ENCODE results near the gene BRD3. TPM values are rescaled to one million over a fixed set of nuclear protein-coding genes. Genes with fewer than 3 reads are reported as not detected.

BRD3 gene
- total RNA-seq, 2 donors from 2014 or later = 8.4 to 10.6 TPM

GRCh38 chr9:134040781-134041648 is 26.8 kb downstream of the BRD3 start:
- H3K27ac Mint-ChIP-seq = no peak overlapping the region
- H3K4me3 Mint-ChIP-seq = no peak overlapping the region
- no peak for ATAC-seq (replicated peaks)
- no peaks in the 10 kb centered on the region for H3K4me1 Mint-ChIP-seq
- no peaks in the 10 kb centered on the region for H3K27me3 Mint-ChIP-seq
- H3K36me3 Mint-ChIP-seq (ENCODE audit: low read depth) = peaks cover 50% of the 10 kb centered on the region
- no peaks in the 10 kb centered on the region for H3K9me3 Mint-ChIP-seq

- Mint-ChIP-seq H3K36me3 (ENCODE audit: low read depth) (peaks cover 50% of the 10 kb centered on the region), H3K27me3 (no peaks in the 10 kb centered on the region), H3K4me3 (no peak overlapping the region), H3K9me3 (no peaks in the 10 kb centered on the region), H3K27ac (no peak overlapping the region), H3K4me1 (no peaks in the 10 kb centered on the region)
- no peak for ATAC-seq (replicated peaks)
Measured at GRCh38 chr9:134040176-134040565, 27.7 kb downstream of the BRD3 start.

GRCh38 chr9:134039386-134040175 is 28.2 kb downstream of the BRD3 start:
- Mint-ChIP-seq H3K9me3 (no peaks in the 10 kb centered on the region), H3K4me3 (no peak overlapping the region), H3K27me3 (no peaks in the 10 kb centered on the region), H3K36me3 (ENCODE audit: low read depth) (peaks cover 50% of the 10 kb centered on the region), H3K27ac (no peak overlapping the region), H3K4me1 (no peaks in the 10 kb centered on the region)
- ATAC-seq (replicated peaks) = no peak

GRCh38 chr9:134037641-134038040 is 30.2 kb downstream of the BRD3 start:
- H3K4me3 Mint-ChIP-seq = no peak overlapping the region
- no peaks in the 10 kb centered on the region for H3K9me3 Mint-ChIP-seq
- ATAC-seq (replicated peaks) = no peak
- H3K27ac Mint-ChIP-seq = no peak overlapping the region
- peaks cover 65% of the 10 kb centered on the region for H3K36me3 Mint-ChIP-seq (ENCODE audit: low read depth)
- H3K4me1 Mint-ChIP-seq = no peaks in the 10 kb centered on the region
- H3K27me3 Mint-ChIP-seq = no peaks in the 10 kb centered on the region

GRCh38 chr9:134036130-134036529 is 31.7 kb downstream of the BRD3 start:
- Mint-ChIP-seq H3K27me3 (no peaks in the 10 kb centered on the region), H3K27ac (no peak overlapping the region), H3K4me1 (no peaks in the 10 kb centered on the region), H3K4me3 (no peak overlapping the region), H3K36me3 (ENCODE audit: low read depth) (peaks cover 65% of the 10 kb centered on the region), H3K9me3 (no peaks in the 10 kb centered on the region)
- ATAC-seq (replicated peaks) = no peak

GRCh38 chr9:134035041-134036039 is 32.5 kb downstream of the BRD3 start:
- Mint-ChIP-seq H3K4me3 (no peak overlapping the region), H3K27ac (no peak overlapping the region), H3K36me3 (ENCODE audit: low read depth) (peaks cover 64% of the 10 kb centered on the region)

GRCh38 chr9:134034215-134035040 is 33.4 kb downstream of the BRD3 start:
- Mint-ChIP-seq H3K36me3 (ENCODE audit: low read depth) (peaks cover 55% of the 10 kb centered on the region), H3K27ac (no peak overlapping the region)

More at GRCh38 chr9:134035041-134036039, 32.5 kb downstream of the BRD3 start:
- H3K4me1 Mint-ChIP-seq = no peaks in the 10 kb centered on the region
- ATAC-seq (replicated peaks) = no peak
- no peaks in the 10 kb centered on the region for H3K27me3 Mint-ChIP-seq
- H3K9me3 Mint-ChIP-seq = no peaks in the 10 kb centered on the region

GRCh38 chr9:134033516-134034214 is 34.2 kb downstream of the BRD3 start:
- peaks cover 47% of the 10 kb centered on the region for H3K36me3 Mint-ChIP-seq (ENCODE audit: low read depth)
- no peak for ATAC-seq (replicated peaks)
- no peaks in the 10 kb centered on the region for H3K27me3 Mint-ChIP-seq
- H3K27ac Mint-ChIP-seq = no peak overlapping the region
- H3K9me3 Mint-ChIP-seq = no peaks in the 10 kb centered on the region
- no peaks in the 10 kb centered on the region for H3K4me1 Mint-ChIP-seq
- H3K4me3 Mint-ChIP-seq = no peak overlapping the region

More at GRCh38 chr9:134034215-134035040, 33.4 kb downstream of the BRD3 start:
- Mint-ChIP-seq H3K4me1 (no peaks in the 10 kb centered on the region), H3K4me3 (no peak overlapping the region), H3K27me3 (no peaks in the 10 kb centered on the region), H3K9me3 (no peaks in the 10 kb centered on the region)
- no peak for ATAC-seq (replicated peaks)

GRCh38 chr9:134032456-134033222 is 35.2 kb downstream of the BRD3 start:
- no peak for ATAC-seq (replicated peaks)
- H3K27ac Mint-ChIP-seq = no peak overlapping the region
- no peaks in the 10 kb centered on the region for H3K9me3 Mint-ChIP-seq
- no peaks in the 10 kb centered on the region for H3K27me3 Mint-ChIP-seq
- H3K4me1 Mint-ChIP-seq = peaks cover 4% of the 10 kb centered on the region
- H3K36me3 Mint-ChIP-seq (ENCODE audit: low read depth) = peaks cover 43% of the 10 kb centered on the region
- H3K4me3 Mint-ChIP-seq = no peak overlapping the region

- no peak for ATAC-seq (replicated peaks)
- Mint-ChIP-seq H3K4me1 (peaks cover 4% of the 10 kb centered on the region), H3K9me3 (no peaks in the 10 kb centered on the region), H3K4me3 (no peak overlapping the region), H3K36me3 (ENCODE audit: low read depth) (peaks cover 40% of the 10 kb centered on the region), H3K27ac (no peak overlapping the region), H3K27me3 (no peaks in the 10 kb centered on the region)
Measured at GRCh38 chr9:134031783-134032182, 36.0 kb downstream of the BRD3 start.

GRCh38 chr9:134030821-134031470 is 36.9 kb downstream of the BRD3 start:
- Mint-ChIP-seq H3K27ac (no peak overlapping the region), H3K9me3 (no peaks in the 10 kb centered on the region), H3K4me1 (peaks cover 4% of the 10 kb centered on the region), H3K4me3 (no peak overlapping the region), H3K36me3 (ENCODE audit: low read depth) (peaks cover 35% of the 10 kb centered on the region), H3K27me3 (no peaks in the 10 kb centered on the region)
- ATAC-seq (replicated peaks) = no peak

Data from activated T-helper 17 cell treated with anti-CD3 and anti-CD28 coated beads, Interleukin-2, amount 50 U/mL, for 72 hours (primary cell).